ENCODE results near the gene ACCSL. TPM values are rescaled to one million over a fixed set of nuclear protein-coding genes. Genes with fewer than 3 reads are reported as not detected.

ACCSL gene
- 0.10 TPM for total RNA-seq

DNA sequence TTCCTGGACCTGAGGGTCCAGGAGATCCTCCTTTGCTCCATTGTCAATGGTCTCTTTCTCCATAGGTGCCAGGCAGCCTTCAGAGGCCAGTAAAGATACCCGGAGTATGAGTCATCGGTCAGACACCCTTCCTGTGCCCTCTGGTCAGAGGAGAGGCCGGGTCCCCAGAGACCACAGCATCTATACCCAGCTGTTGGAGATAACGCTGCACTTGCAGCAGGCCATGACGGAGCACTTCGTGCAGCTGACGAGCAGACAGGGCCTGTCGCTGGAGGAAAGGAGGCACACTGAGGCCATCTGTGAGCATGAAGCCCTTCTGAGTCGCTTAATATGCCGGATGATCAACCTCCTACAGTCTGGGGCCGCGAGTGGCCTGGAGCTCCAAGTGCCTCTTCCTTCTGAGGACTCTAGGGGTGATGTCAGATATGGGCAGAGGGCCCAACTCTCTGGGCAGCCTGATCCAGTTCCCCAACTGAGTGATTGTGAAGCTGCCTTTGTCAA lies at the start of gene ACCSL:
Gene ACCSL, plus strand, starts transcription at position 51 of the 501 bp plus-strand sequence. Its CDS starts 56 bp downstream, at position 107.
- Histone ChIP-seq H3K9me3 (ENCODE audit: low read depth, low read length) (no peaks in the 10 kb centered on the region), H3K27me3 (ENCODE audit: insufficient read depth, low read length) (no peaks in the 10 kb centered on the region), H3K4me3 (ENCODE audit: low read length) (no peak within 1 kb of the TSS), H3K4me1 (ENCODE audit: insufficient read depth, low read length) (no peaks in the 10 kb centered on the region)

DNA sequence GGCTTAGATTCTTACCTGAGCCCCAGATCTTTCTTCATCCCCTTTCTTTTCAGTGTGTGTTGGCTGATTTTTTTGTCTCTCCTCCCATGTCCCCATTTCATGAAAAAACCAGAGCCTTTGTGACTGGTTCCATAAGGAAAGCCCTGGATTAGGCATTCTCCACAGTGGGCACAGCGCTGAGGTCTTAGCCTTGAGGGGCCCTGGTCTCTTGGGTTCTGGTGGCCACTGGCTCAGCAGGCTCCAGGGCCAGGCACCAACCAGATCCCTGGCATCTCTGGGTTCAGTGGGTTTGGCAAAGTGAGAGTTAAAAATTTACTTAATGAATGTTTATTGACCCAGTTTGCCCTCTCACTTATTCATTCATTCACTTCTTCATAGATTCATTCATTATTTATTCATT lies 49.5 kb upstream of the ACCSL start:
- no peaks in the 10 kb centered on the region for H3K4me1 ChIP-seq (ENCODE audit: insufficient read depth, low read length)
- H3K4me3 ChIP-seq (ENCODE audit: low read length), result no peak overlapping the region
- H3K9me3 ChIP-seq (ENCODE audit: low read depth, low read length), result no peaks in the 10 kb centered on the region
- H3K27me3 ChIP-seq (ENCODE audit: insufficient read depth, low read length), result no peaks in the 10 kb centered on the region

DNA sequence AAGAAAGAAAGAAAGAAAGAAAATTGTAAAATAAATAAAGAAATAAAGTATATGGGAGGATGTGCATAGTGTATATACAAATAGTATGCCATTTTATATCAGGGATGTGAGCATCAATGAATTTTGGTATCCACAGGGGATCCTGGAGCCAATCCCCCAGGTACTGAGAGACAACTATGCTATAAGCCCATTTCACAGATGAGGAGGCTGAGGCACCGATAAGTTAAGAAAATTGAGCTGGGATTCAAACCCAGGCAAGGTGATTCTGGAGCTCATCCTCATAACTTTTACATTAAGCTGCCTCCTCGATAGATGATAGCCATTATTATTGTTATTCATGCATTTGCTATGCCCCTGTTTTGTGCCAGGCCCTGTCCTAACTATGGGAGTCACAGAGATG lies 47.0 kb upstream of the ACCSL start:
- Histone ChIP-seq H3K4me3 (ENCODE audit: low read length) (no peak overlapping the region), H3K27me3 (ENCODE audit: insufficient read depth, low read length) (no peaks in the 10 kb centered on the region), H3K4me1 (ENCODE audit: insufficient read depth, low read length) (no peaks in the 10 kb centered on the region), H3K9me3 (ENCODE audit: low read depth, low read length) (no peaks in the 10 kb centered on the region)

- H3K4me3 ChIP-seq (ENCODE audit: low read length), result no peak overlapping the region
- H3K9me3 ChIP-seq (ENCODE audit: low read depth, low read length), result no peaks in the 10 kb centered on the region
- no peaks in the 10 kb centered on the region for H3K4me1 ChIP-seq (ENCODE audit: insufficient read depth, low read length)
- no peaks in the 10 kb centered on the region for H3K27me3 ChIP-seq (ENCODE audit: insufficient read depth, low read length)
Observed at GRCh38 chr11:44002191-44003093, 45.3 kb upstream of the ACCSL start.

DNA sequence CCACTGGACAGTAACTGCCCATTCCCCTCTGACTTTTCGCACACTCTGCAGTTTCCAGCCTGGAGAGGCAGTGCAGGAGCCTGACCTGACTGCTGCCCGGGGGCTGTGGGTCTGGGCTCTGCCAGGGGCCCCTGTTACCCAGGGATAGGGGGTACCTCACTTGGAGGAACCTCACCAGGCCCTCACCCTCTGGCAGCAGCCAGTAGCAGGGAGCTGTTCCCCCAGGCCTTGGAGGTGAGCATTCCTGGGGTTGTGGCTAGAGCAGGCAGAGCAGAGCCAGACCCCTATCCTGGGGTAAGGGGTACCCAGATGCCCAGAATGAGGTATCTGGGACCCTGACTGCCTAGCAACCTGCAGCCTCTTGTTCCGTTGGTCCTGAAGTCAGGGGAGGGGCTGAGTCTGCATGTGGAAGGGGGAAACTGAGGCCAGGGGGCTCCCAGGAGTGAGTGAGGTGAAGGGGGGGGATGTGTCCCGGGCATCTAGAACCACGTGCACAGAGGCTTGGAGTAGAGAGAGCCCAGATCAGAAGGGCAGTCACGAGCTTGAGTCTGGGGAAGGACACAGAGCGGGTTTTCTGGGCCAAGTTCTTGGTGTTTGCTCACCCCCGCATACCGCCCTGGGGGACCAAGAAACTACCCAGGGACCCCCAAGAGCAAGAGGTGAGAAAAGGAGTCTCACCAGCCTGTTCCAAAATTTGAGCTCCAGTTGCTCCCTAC lies 43.9 kb upstream of the ACCSL start:
- Histone ChIP-seq H3K9me3 (ENCODE audit: low read depth, low read length) (no peaks in the 10 kb centered on the region), H3K4me1 (ENCODE audit: insufficient read depth, low read length) (no peaks in the 10 kb centered on the region), H3K27me3 (ENCODE audit: insufficient read depth, low read length) (no peaks in the 10 kb centered on the region), H3K4me3 (ENCODE audit: low read length) (no peak overlapping the region)

GRCh38 chr11:44004452-44005062 lies 43.2 kb upstream of the ACCSL start:
- Histone ChIP-seq H3K4me3 (ENCODE audit: low read length) (no peak overlapping the region), H3K9me3 (ENCODE audit: low read depth, low read length) (no peaks in the 10 kb centered on the region), H3K27me3 (ENCODE audit: insufficient read depth, low read length) (no peaks in the 10 kb centered on the region)

GRCh38 chr11:44005063-44005701 lies 42.6 kb upstream of the ACCSL start:
- Histone ChIP-seq H3K27me3 (ENCODE audit: insufficient read depth, low read length) (no peaks in the 10 kb centered on the region), H3K4me1 (ENCODE audit: insufficient read depth, low read length) (no peaks in the 10 kb centered on the region), H3K4me3 (ENCODE audit: low read length) (no peak overlapping the region), H3K9me3 (ENCODE audit: low read depth, low read length) (no peaks in the 10 kb centered on the region)

More at GRCh38 chr11:44004452-44005062, 43.2 kb upstream of the ACCSL start:
- H3K4me1 ChIP-seq (ENCODE audit: insufficient read depth, low read length), result no peaks in the 10 kb centered on the region

DNA sequence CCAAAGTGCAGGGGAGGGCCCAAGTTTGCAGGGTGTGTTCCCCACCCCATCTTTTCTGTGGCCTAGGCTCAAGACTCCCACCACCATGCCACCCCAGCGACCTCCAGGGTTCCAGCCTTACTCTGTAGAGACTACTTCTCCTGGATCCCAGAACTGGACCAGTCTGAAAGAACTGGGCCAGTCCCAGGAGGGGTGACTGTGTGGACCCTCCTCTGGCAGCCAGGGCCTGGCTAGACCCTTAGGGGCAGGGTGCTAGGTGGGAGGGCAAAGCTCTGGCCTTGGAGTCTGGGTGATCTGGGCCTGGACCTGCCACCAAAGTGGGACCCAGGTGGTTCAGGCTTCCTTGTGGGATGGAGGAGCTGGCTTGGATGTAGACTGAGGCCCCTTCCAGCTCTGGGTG lies 41.8 kb upstream of the ACCSL start:
- H3K27me3 ChIP-seq (ENCODE audit: insufficient read depth, low read length), result no peaks in the 10 kb centered on the region
- no peaks in the 10 kb centered on the region for H3K9me3 ChIP-seq (ENCODE audit: low read depth, low read length)
- H3K4me3 ChIP-seq (ENCODE audit: low read length), result no peak overlapping the region
- no peaks in the 10 kb centered on the region for H3K4me1 ChIP-seq (ENCODE audit: insufficient read depth, low read length)

DNA sequence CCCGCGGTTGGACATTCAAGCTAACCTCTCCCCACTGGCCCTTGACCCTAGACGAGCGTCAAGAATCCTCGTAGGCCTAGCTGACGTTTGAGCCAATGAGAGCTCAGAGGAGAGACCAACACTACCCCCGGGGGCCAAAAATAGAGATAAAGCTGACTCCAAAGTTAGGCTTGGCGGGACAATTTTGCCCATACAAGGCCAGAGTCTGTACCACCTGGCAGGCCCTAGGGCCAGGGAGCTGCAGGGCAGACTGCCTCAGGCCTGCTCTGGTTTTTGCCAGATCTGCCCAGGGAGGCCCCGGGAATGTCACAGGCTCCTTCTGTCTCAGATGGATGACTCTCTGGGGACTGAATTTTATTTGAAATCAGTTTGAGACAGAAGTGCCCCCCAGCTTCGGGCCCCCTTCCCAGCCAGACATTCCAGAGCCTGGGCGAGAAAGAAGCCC lies 40.8 kb upstream of the ACCSL start:
- Histone ChIP-seq H3K4me3 (ENCODE audit: low read length) (no peak overlapping the region), H3K27me3 (ENCODE audit: insufficient read depth, low read length) (no peaks in the 10 kb centered on the region), H3K9me3 (ENCODE audit: low read depth, low read length) (no peaks in the 10 kb centered on the region), H3K4me1 (ENCODE audit: insufficient read depth, low read length) (no peaks in the 10 kb centered on the region)

- Histone ChIP-seq H3K27me3 (ENCODE audit: insufficient read depth, low read length) (no peaks in the 10 kb centered on the region), H3K9me3 (ENCODE audit: low read depth, low read length) (no peaks in the 10 kb centered on the region), H3K4me1 (ENCODE audit: insufficient read depth, low read length) (no peaks in the 10 kb centered on the region), H3K4me3 (ENCODE audit: low read length) (no peak overlapping the region)
Observed at GRCh38 chr11:44007481-44008087, 40.2 kb upstream of the ACCSL start.

DNA sequence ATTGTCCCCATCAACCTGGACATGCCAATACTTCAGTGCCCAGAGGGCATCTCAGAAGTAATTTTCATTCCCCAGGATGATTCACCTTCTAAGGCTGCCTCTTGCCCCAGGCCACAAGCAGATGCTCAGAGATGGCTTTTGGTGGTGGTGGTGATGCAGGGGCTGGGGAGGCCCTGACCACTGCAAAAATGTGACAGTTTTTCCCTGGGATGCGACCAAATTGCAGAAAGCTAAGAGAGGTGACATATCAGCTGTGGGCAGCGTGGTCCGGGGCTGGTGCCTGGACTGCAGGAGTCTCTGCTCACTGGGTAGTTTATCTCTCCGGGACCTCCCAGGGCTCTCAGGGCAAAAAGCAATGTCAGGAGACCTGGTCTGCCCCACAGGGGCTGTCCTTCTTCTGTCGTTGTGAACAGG lies 39.7 kb upstream of the ACCSL start:
- no peaks in the 10 kb centered on the region for H3K9me3 ChIP-seq (ENCODE audit: low read depth, low read length)
- no peaks in the 10 kb centered on the region for H3K27me3 ChIP-seq (ENCODE audit: insufficient read depth, low read length)
- no peak overlapping the region for H3K4me3 ChIP-seq (ENCODE audit: low read length)
- H3K4me1 ChIP-seq (ENCODE audit: insufficient read depth, low read length), result no peaks in the 10 kb centered on the region

GRCh38 chr11:44008698-44009097 lies 39.1 kb upstream of the ACCSL start:
- H3K4me3 ChIP-seq (ENCODE audit: low read length), result no peak overlapping the region
- no peaks in the 10 kb centered on the region for H3K4me1 ChIP-seq (ENCODE audit: insufficient read depth, low read length)
- no peaks in the 10 kb centered on the region for H3K27me3 ChIP-seq (ENCODE audit: insufficient read depth, low read length)
- no peaks in the 10 kb centered on the region for H3K9me3 ChIP-seq (ENCODE audit: low read depth, low read length)

GRCh38 chr11:44010789-44011251 lies 37.0 kb upstream of the ACCSL start:
- no peaks in the 10 kb centered on the region for H3K9me3 ChIP-seq (ENCODE audit: low read depth, low read length)
- H3K27me3 ChIP-seq (ENCODE audit: insufficient read depth, low read length), result no peaks in the 10 kb centered on the region
- no peak overlapping the region for H3K4me3 ChIP-seq (ENCODE audit: low read length)
- H3K4me1 ChIP-seq (ENCODE audit: insufficient read depth, low read length), result no peaks in the 10 kb centered on the region

DNA sequence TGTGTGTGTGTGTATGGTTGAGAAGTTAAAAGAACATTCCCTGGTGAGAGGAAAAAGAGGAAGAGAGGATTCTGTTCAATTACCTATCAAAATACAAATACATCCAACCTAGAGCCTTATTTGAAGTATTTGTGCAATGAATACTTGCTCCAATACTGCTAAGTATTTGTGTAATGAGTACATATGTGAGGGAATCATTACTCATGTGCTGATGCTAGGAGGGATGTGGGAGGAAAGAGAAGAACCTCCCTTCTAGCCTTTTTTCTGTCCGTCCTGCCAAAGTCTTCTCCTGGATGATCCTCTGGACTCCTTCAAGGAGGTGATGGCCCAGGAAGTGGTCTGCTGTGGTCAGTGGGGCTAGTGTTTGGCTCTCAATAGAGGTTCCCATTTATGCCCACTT lies 36.0 kb upstream of the ACCSL start:
- no peak overlapping the region for H3K4me3 ChIP-seq (ENCODE audit: low read length)
- no peaks in the 10 kb centered on the region for H3K4me1 ChIP-seq (ENCODE audit: insufficient read depth, low read length)
- H3K27me3 ChIP-seq (ENCODE audit: insufficient read depth, low read length), result no peaks in the 10 kb centered on the region
- H3K9me3 ChIP-seq (ENCODE audit: low read depth, low read length), result no peaks in the 10 kb centered on the region
